ENCODE data around the gene LTBR. TPM values are rescaled to one million over a fixed set of nuclear protein-coding genes. Genes with fewer than 3 reads are reported as not detected.

LTBR gene
- total RNA-seq, 1 donor from 2014 or later, result 99.7 TPM

- ATAC-seq, result no peak
- intact Hi-C loops (cut with DNase I), result no loop called here
- DNase-seq (ENCODE audit: low spot score), result peak; percentile 30
Measured at GRCh38 chr12:6434205-6435140, 50.5 kb downstream of the LTBR start.

DNA sequence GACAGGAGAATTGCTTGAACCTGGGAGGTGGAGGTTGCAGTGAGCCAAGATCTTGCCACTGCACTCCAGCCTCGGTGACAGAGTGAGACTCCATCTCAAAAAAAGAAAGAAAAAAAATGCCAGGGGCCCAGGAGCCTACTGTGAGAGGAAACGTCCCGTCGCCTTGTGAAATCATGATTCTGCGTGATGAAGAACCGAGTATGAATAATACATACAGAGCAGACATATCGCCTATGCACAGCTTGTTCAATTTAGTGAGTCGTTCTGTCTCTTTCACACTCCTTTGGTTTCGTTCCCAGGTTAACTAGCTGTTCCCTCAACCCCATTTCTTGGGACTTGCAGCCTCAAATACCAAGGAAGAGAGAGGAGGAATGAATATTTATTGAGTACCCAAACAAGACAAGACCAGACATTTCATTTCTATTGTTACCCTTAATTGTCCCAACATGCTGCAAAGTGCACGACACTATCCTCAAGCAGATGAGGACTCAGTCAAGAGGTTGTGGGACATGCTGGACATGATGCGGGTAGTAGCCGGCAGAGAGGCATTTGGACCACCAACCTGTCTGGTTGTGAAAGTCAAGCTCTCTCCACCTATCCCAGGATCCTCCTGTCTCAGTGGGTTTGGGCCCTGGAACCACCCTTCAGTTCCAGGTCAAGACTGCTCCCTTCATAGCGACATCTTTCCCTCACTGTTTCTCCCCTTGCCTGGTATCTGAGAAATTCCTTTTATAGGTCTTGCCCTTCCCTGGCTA lies 52.2 kb downstream of the LTBR start:
- ATAC-seq (no peak), DNase-seq (ENCODE audit: low spot score) (peak; percentile 10)
- intact Hi-C loops (cut with DNase I), result no loop called here

DNA sequence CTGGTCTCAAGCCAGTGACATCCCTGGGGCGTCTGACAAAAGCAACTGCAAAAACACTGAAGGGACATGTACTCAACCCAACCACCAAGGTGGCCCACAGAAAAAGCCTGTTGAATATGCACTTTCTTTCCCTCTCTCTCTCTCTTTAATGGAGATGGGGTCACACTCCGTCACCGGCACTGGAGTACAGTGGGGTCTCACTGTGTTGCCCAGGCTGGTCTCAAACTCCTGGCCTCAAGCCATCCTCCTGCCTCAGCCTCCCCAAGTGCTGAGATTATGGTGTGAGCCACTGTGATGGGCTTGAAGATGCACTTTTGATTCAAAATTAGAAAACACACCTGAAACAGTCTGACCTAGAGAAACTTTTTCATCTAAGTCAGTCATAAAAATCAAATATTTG lies 53.6 kb downstream of the LTBR start:
- no peak for ATAC-seq
- intact Hi-C loops (cut with DNase I), result no loop called here
- DNase-seq (ENCODE audit: low spot score), result peak; percentile 43

- peak; percentile 32 for DNase-seq (ENCODE audit: low spot score)
- ATAC-seq, result no peak
- intact Hi-C loops (cut with DNase I), result no loop called here
Measured at GRCh38 chr12:6438345-6438744, 54.4 kb downstream of the LTBR start.

DNA sequence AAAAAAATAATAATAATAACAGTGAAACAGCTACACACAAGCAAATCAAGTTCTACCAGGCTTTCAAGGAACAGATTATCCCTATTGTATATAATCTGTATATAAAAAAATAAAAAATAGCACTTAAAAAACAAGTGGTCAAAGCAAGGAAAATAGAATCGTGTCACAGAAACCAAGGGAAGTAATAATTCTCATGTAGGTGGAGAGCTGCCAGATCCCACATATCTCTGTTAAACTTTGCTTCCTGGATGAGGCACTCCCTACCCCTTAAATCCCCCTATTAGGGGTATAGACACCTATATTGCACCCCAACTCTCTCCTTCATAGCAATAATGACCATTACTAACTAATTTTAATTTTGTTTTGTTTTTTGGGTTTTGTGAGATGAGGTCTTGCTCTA lies 56.4 kb downstream of the LTBR start:
- intact Hi-C loops (cut with DNase I), result no loop called here
- ATAC-seq (no peak), DNase-seq (ENCODE audit: low spot score) (no peak)

Other genes with a start within 250 kb of the LTBR start
- gene CD9, start 183.8 kb upstream of the LTBR start, total RNA-seq, result 554 TPM
- 5.2 TPM for gene PLEKHG6, start 73.5 kb upstream of the LTBR start, total RNA-seq
- gene TNFRSF1A, start 42.1 kb upstream of the LTBR start, total RNA-seq, result 215 TPM
- 16.8 TPM for gene SCNN1A, start 8.6 kb upstream of the LTBR start, total RNA-seq
- gene CD27, start 60.8 kb downstream of the LTBR start, total RNA-seq, result 0.58 TPM
- 23.5 TPM for gene TAPBPL, start 67.9 kb downstream of the LTBR start, total RNA-seq
- 19.9 TPM for gene VAMP1, start 86.5 kb downstream of the LTBR start, total RNA-seq
- gene MRPL51, start 109.1 kb downstream of the LTBR start, total RNA-seq, result 117 TPM
- 21.3 TPM for gene NCAPD2, start 109.9 kb downstream of the LTBR start, total RNA-seq
- gene GAPDH, start 150.4 kb downstream of the LTBR start, total RNA-seq, result 1,200 TPM
- gene IFFO1, start 171.9 kb downstream of the LTBR start, total RNA-seq, result 38.7 TPM
- 27.6 TPM for gene NOP2, start 184.1 kb downstream of the LTBR start, total RNA-seq
- gene CHD4, start 223.2 kb downstream of the LTBR start, total RNA-seq, result 245 TPM